Measurements from ENCODE around the gene KDM2A.
A peak's percentile ranks its signal among the peaks of the same experiment; 100 is the strongest.

KDM2A gene

GRCh38 chr11:67288198-67288451 lies 169.1 kb downstream of the KDM2A start:
- no peak for DNase-seq

- peak; percentile 93 for DNase-seq
Observed at GRCh38 chr11:67288452-67289225, 169.6 kb downstream of the KDM2A start.

GRCh38 chr11:67289226-67289650 lies 170.2 kb downstream of the KDM2A start, which contains the start of gene ANKRD13D:
TSS of gene ANKRD13D (plus strand) at chr11:67289303. CDS start at chr11:67289461, 158 bp downstream.
- no peak for DNase-seq

GRCh38 chr11:67289651-67290479 lies 170.8 kb downstream of the KDM2A start:
- no peak for DNase-seq

- DNase-seq = no peak
Observed at GRCh38 chr11:67290801-67291200, 171.7 kb downstream of the KDM2A start.

- DNase-seq = no peak
Observed at GRCh38 chr11:67291481-67292381, 172.7 kb downstream of the KDM2A start.

GRCh38 chr11:67292671-67293070 lies 173.6 kb downstream of the KDM2A start:
- no peak for DNase-seq

- DNase-seq = no peak
Observed at GRCh38 chr11:67293090-67293489, 174.0 kb downstream of the KDM2A start.

GRCh38 chr11:67295846-67296245 lies 176.8 kb downstream of the KDM2A start:
- DNase-seq = no peak

GRCh38 chr11:67298786-67299185 lies 179.7 kb downstream of the KDM2A start:
- DNase-seq = no peak

- no peak for DNase-seq
Observed at GRCh38 chr11:67299471-67300191, 180.6 kb downstream of the KDM2A start.

GRCh38 chr11:67300256-67300755 lies 181.2 kb downstream of the KDM2A start:
- no peak for DNase-seq

GRCh38 chr11:67300756-67301312 lies 181.8 kb downstream of the KDM2A start:
- no peak for DNase-seq

GRCh38 chr11:67301313-67301921 lies 182.4 kb downstream of the KDM2A start:
- DNase-seq = no peak

- DNase-seq = no peak
Observed at GRCh38 chr11:67301951-67302516, 183.0 kb downstream of the KDM2A start.

- no peak for DNase-seq
Observed at GRCh38 chr11:67302571-67303131, 183.6 kb downstream of the KDM2A start.

GRCh38 chr11:67303132-67303834 lies 184.2 kb downstream of the KDM2A start, which contains the start of gene SSH3:
TSS of gene SSH3 (plus strand) at chr11:67303530. CDS start at chr11:67303626, 96 bp downstream.
- DNase-seq = peak; percentile 81

- no peak for DNase-seq
Observed at GRCh38 chr11:67303835-67304411, 184.9 kb downstream of the KDM2A start.

GRCh38 chr11:67304511-67305113 lies 185.5 kb downstream of the KDM2A start:
- no peak for DNase-seq

Measured in activated CD8-positive, alpha-beta memory T cell treated with anti-CD3 and anti-CD28 coated beads, Interleukin-2, amount 50 U/mL, for 48 hours (primary cell).